ENCODE data around the gene PTPRE.

Gene PTPRE

DNA sequence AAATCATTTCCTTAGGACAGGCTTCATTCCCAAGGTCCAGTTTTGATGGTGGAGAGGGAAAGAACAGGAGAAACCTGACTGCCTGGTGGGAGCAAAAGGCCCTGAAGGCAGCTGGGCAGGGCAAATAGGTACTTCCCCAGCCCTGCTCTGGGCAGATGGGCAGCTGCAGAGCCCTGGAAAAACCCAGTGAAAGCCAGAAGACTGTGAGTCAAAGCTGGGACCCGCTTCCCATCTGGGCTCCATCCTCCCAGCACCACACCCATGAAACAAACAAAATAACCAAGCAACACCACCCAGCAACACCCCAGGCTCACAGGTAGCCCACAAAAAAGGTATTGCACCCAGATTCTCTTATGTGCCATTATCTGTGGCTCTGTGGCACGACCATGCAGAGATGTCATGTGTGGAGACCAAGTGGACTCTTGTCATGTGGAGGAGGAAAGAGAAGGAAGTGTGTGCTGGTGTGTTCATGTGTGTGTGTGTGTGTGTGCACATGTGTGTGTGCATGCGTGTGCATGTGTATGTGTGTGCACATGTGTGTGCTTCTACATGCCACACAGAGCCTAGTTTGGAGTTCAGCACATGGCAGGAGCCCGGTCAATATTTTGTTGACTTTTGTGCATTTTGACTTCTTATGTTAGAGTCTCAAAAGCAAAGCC, 24.0 kb upstream of the PTPRE start:
- DNase-seq (ENCODE audit: low read depth, low spot score): no peak

DNA sequence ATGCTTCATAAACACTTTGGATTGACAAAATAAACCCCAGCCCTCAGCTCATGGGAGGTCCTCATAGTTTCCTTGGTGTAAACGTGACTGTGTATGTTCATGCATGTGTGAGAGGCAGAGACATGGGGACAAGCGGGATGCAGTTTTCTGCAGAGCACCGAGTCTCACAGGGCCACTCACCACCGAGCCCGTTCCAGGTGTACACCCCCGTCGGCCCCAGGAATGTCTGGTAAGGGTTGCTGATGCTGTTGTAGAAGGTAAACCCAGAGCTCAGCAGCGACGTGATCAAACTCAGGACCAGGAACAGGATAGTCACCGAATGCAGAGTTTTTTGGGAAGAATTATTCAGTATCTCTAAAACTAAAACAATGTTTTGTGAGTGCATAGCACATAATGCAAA, 23.4 kb upstream of the PTPRE start:
- DNase-seq (ENCODE audit: low read depth, low spot score): no peak

DNA sequence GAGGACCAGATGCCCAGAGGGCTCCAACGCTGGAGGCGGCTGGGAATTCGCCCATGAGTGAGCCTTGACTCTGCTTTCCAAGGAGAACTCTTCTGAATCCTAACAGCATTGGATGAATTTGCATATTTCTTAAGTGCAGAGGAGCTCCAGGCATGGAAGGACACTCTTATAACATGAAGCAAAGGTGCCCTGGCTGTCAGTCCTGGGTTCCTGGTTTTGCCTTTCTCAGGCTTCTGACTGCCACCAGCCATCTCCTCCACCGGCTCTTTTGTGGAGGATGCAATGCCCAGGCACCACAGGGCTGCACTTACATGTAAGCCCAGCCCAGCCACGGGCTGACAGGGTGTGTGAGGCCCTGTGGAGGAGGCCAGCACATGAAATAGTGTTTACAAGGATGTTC, 22.4 kb upstream of the PTPRE start:
- no peak for DNase-seq (ENCODE audit: low read depth, low spot score)

DNA sequence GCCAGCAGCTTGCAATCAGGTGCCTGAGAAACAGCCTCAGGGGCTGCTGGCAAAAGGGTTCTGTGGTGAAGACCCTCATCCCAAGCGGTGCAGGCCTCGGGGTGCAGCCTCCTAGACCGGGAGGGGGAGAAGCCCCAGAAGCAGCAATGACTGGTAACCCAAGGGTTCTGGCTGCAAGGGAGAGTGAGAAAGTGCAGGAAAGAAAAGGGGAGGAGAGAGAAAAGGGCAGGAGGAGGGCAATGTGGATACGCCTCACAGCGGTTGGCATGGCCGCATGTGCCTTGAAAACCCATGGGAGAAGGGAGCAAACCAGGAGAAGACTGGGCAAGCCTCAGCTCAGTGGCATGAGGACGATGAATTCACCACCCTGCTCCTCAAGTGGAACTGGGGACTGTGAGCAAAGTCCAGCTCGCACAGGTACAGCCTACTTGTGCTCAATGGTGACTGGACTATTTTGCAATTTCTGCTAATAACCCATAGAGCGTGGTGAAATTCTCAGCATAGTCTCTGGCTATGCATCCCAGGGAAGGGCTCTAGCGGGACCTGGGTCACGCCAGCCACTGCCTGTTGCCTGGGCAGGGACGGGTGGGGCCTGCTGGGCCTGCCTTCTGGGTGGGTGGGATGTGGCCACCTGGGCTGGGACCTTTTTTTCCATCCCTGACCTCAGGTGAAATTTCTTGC, 20.4 kb upstream of the PTPRE start:
- no peak for DNase-seq (ENCODE audit: low read depth, low spot score)

DNA sequence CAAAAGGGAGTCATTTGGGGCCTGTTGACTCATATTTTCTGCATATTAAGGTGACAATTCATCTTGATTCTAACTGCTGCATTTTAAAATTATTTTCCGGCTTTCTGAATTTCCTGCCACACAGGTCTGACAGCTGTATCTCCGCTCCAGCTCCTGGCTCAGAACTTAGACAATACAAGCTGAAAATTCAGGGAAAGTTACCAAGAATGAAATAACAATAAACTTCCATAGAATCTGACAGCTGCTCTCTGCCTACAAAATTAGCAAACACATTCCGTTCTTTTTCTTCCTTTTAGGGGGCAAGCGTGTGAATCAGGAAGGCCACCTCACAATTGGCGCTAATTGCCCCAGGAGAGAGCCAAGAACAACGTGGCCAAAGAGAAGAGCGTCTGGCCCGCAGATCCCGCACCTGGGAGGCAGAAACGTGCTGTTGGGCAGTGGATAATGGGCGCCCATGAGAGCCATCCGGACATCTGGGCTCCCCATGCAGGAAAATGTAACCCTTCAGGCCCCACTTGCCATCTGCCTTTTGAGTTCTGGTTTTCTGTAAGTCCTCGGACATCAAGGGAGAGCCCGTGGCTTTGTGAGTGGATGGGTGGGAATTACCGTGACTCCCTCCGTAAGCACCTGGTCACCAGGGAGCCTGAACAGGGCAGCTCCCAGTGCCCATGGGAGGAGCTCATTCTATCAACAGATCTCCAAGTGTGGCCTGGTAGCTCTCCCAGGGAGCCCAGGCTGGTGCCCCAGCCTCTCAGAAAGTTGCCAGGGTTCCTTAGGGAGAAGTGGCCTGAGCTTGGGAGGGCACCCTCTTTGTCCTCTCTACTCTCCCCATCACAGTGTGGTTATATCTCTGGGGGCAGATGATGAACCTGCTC, 19.1 kb upstream of the PTPRE start:
- no peak for DNase-seq (ENCODE audit: low read depth, low spot score)

DNA sequence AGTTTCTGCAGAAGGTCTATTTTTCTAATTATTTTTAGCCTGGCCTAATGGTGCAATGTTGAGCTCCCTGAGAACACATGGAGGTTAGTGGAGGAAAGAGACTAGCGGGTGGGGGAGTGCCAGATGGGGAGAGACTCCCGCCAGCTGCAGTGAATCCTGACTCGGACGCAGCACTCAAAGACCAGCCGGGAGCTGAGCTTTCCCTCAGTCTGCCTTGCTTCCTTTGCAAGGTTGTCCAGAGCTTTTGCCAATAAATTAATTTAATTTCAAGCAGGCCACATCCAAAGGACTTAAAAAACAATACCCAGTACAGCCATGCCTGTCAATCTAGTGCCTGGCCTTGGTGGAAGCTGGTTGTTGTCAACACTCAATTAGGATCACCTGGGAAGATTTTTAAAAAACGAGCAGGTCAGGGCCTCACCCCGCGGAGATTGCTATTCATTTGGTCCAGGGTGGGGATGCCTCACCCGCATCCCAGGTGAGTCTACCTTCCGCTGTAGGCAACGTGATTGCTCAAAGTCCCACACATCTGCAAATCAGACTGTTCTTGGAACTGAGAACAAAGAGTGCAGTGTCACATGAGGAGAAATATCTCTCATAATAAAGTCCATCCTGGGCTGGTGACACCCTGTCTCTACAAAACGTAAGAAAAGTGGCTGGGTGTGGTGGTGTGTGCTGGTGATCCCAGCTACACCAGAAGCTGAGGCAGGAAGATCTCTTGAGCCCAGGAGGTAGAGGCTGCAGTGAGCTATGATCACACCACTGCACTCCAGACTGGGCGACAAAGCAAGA, 18.2 kb upstream of the PTPRE start:
- DNase-seq (ENCODE audit: low read depth, low spot score): no peak

DNA sequence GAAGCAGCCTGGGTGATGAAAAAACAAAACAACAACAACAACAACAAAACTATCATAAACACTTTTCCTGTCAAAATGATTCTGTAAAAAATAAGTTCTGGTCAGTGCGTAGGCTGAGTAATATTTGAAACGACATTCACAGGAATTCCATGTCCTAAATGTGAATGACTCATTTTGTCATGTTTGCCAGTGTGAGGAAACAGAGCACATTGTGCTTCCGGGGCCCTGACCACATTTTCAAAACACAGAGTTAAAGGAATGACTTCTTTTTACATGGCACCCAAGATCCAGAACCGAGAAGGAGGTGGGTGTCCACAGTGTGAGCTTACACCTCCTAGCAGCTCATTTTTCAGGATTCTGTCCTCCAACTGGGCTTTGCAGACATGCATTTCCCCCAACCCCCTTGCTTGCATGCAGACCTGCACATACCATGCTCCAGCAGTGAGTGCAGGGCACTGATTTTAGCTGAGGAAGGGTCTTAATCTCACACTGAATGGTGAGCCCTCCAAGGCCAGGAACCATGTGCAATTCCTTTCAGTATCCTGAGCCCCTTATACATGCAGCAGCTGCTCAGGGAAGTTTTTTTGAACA, 17.2 kb upstream of the PTPRE start:
- DNase-seq (ENCODE audit: low read depth, low spot score): peak; percentile 62

DNA sequence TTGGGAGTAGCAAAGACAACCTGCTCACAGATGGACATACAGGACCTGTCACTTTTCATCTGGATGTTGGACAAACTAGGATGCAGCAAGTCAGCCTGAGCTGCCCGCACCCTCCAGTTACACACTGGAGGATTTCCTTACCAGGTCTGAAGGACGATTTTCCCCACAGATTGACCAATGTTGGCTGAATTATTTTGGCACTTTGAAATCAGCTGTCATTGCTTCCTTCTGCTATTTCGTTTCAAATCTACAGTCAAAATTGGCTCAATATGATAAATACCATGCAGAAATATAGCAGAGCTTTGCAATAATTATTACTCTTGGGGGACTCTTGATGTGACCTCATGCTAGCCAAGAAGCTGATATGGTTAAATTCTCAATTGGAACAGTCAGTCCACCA, 16.7 kb upstream of the PTPRE start:
- no peak for DNase-seq (ENCODE audit: low read depth, low spot score)

DNA sequence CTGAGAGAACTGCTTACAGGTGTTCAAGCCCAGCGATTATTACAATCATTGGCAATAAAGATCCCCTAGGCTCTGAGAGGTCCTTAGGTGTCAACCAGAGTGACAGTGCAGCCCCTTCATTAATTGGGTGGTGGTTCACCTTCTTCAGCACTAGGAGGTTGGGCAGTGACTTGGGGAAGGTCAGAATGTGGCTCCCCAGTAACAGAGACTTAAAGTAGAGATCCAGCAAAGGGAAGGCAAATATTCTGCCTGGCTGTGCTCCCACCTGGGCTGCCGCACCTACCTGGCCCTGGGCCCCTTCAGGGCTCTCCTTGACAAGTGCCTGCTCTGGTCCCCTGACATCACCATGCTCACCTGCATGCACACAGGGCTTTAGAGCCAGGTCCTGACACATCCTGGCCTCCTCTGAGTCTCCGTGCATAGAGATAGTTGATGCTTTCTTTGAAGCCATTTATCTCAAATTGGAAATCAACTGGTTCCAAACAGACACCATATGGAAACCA, 16.0 kb upstream of the PTPRE start:
- no peak for DNase-seq (ENCODE audit: low read depth, low spot score)

DNA sequence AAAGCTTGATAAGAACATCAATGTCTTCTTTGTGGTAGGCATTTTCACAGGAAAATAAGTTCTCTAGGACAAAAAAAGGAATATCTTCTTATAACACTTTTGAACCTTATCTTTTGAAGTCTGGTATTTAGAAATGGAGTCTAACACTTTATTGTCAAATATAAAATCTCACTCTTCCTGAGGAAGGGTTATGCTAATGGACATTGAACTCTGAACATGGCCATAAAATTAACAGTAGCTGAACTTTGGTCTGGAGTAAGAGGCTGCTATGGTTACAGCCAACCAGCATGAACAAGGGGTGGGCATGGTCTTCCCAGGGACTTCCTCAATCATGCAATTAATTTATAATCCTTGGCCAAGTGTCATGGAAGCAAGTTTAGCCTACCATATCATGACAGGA, 14.2 kb upstream of the PTPRE start, which contains the start of gene CLRN3:
TSS of gene CLRN3 (minus strand) at position 199 of the 400 bp plus-strand sequence. CDS start at position 42, 157 bp downstream.
- no peak for DNase-seq (ENCODE audit: low read depth, low spot score)

DNA sequence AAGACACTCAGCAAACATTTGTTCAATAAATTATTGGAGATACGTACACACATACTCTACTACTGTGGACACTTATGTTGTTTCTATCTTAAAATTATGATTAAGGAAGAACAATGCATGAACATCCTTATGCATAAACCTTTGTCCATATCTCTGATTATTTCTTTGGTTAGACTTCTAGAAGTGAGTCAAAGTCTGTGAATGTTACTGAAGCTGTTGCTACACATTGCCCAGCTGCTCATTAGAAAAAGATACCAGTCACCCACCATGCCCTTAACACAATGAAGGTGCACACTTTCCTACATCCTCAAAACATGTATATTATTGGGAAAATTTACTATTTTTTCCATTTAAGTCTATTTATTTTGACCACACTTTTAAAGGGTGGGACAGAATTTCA, 12.8 kb upstream of the PTPRE start:
- DNase-seq (ENCODE audit: low read depth, low spot score): no peak

DNA sequence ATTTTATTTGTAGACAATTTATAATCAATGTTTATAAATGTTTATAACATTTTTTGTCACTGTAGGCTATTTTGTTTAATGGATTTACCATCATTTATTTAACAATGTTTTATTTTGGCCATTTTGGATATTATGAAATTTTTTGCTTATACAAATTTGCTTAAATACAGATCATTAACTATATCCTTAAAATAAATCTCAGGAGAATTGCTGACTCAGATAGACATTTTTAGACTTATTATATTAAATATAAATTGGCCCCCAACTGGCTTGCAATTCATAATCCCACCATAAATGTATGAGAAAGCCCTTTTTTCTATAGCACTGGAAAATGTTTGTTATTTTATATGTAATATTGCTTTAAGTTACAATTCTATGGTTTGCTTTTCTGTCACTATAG, 10.3 kb upstream of the PTPRE start:
- DNase-seq (ENCODE audit: low read depth, low spot score): no peak

DNA sequence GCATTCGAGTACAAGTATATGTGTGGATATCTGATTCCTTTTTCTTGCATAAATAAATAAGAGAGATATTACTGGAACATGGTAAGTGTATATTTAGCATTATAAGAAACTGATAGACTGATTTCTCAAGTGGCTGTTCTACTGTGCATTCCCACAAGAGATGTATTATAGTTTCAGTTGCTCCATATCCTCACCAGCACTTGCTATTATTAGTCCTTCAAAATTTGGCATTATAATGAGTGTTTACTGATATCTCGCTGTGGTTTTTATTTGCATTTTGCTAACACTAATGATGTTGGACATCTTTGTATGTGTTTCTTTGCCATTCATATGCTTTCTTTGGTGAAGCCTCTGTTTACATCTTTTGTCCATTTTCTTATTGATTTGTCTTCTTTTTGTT, 9.7 kb upstream of the PTPRE start:
- DNase-seq (ENCODE audit: low read depth, low spot score): no peak

DNA sequence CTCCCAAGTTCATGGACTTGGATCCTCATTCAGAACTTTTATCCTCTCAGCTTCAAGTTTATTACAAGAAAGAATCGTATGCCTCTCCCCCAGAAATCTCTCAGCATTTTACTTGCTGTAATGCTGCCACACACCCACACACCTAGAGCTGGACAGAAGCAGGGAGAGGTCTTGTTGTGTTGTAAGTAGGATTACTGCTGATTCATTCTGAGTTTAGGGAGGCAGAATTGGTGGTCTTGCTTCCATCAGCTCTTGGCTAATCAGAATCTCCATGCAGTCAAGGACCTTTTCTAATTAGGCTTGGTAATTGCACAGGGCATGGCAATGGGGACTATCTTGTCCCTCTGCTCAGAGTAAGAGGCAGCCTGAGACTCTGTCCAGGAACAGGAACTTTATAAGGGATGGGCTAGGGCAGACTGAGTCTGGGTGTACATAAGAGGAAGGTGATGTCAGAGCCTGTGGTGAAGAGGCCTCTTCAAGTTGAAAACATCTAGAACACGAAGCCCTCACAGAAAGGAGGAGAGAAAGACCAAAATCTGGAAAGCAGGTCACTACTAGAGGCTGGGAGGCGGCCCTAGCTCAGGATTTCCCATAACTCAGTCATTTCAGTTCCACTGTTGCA, 7.0 kb upstream of the PTPRE start:
- DNase-seq (ENCODE audit: low read depth, low spot score): no peak

DNA sequence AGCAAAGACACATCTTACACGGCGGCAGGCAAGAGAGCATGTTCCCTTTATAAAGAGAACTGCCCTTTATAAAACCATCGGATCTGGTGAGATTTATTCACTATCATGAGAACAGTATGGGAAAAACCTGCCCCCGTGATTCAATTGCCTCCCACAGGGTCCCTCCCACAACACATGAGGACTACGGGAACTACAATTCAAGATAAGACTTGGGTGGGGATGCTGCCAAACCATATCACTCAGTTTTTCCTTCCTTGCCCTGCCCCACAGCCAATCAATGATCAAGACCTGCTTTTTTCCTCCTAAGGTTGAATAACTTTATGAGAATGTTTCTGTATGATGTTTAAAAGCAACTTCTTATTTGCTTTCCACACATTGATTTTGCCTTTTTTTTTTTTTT, 3.1 kb upstream of the PTPRE start:
- no peak for DNase-seq (ENCODE audit: low read depth, low spot score)

DNA sequence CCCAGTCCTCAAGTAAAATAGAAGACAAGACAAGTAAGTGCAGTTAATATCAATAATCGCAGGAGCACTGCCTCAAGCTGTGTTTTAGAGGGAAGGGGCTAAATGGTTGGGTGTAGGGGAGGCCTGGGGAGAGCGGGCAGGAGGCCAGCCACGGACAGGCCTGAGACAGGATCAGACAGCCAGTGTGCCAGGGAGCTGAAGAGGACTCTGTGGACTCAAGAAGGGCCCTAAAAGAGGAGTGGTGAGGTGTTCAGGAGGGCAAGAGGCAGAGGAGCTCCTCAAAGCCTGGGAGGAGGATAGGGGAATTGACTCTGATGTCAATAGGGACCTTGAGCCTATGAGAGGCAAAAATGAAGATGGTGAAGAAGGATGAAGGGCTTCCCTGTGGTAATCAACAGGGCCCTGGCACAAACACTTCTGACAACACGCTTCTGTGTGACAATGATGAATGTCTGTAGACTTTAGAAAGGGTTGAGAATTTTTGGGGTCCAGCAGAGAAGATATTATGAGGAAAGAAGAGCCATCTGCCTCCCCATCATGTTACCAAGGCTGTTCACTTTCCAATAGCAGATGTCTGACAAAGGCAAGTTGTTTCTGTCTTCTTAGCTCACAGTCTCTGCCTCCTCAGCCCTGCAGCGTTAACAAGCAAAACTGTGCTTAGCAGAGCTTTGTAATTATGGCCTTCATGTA, 2.4 kb upstream of the PTPRE start:
- no peak for DNase-seq (ENCODE audit: low read depth, low spot score)

DNA sequence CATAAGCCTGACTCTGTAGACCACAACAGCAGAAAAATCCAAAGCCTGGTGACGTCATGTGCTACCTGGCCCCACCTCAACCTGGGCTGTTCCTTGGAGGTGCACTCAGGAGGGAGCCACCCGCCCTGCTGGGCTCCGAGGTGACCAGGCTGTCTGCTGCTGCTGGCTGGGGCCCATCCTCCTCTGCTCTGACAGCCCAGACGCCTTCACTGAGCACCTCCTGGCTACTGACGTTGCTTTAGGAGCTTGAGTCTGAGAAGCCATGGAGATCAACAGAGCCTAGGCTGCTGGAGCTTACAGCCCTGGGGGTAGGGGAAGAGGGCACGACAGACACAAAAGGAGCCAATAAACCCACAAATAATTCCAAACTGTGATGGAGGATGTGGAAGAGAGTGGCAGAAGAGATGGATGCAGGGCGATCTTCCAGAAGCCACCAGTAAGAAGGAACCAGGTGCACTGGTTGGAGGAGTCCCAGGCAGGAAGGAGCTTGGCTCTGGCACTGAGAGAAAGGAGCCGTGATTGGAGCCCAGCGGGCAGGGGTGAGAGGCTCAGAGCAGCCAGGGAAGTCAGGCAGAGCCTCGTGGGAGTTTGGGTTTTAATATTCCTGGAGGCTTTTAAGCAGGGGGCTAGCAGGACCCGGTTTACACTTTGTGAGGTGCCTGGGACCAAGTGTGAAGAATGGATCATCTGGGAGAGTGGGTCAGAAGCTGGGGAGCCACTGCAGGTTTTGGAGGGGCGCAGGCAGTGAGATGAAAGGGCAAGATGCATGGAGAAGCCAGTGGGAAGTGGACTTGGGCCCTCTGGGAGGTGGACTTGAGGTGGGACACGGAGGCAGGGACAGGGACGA, 1.7 kb upstream of the PTPRE start:
- DNase-seq (ENCODE audit: low read depth, low spot score): no peak

DNA sequence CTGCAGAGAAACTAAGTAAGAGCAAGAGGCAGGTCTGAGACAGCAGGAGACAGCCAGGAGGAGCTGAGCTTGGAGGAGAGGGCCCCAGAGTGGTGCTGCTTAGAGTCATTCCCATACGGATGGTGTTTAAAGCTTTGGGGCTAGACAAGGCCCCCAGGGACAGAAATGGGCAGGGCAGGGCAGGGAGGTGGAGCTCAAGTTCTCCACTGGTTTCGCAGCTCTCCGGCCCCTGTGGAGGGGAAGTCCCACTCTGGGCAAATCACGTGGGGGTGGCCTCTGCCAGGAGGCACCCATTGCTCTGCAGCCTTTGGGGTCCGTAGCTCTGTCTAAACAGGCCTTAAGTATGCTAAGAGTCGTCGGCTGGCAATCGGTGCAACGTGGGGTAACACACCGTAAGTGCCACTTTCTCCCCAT, 1.0 kb upstream of the PTPRE start:
- no peak for DNase-seq (ENCODE audit: low read depth, low spot score)

DNA sequence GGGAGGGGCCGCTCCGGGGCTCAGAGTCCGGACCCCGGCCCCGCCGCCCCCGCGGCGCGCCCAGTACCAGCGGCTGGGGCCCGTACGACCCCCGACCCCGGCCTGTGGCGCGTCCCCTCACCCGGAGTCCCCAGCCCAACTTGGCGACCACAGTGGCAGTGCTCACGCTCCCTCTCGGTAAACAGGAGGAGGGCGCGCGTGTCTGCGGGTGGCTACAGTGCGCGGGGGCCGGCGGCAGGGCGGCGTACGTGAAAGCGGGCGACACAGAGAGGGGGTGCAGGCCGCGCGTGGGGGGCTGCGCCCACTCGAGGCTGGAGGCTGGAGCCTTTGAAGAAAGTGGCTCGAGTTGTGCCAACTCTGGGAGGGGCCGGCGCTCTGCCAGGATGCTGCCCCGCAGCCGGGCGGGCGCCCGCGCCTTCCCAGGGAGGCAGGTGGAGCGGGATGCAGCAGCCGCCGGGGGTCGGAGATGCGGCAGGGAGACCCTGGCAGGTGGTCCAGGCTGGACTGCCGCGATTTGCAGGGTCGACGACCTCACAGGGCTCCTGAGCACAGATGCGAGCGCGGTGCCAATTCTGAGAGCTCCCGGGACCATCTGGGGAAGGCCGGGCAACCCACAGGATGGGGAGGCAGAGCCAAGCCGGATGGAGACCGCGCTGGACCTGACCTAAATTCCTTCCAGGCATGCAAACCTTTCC, 655 bp downstream of the PTPRE start:
- DNase-seq (ENCODE audit: low read depth, low spot score): peak; percentile 66

All from astrocyte of the hippocampus (primary cell).